Skeletal muscle tissue (tissue), 4 donors: ENCODE results near the gene OR6J1. TPM values are rescaled to one million over a fixed set of nuclear protein-coding genes. Genes with fewer than 3 reads are reported as not detected.

Experiments
- H3K27ac ChIP-seq: one replicate; pipeline ENCODE4 v1.7.0; 2013; ENCODE audit warnings: mild to moderate bottlenecking, low read depth, low read length, inconsistent platforms
- H3K27me3 ChIP-seq, 3 donors: one replicate each; pipeline ENCODE4 v1.7.0; 2013; ENCODE audit warnings: low read length in 3 of 3; ENCODE audit not compliant: control insufficient read depth in 3 of 3, insufficient read depth in 3 of 3
- H3K36me3 ChIP-seq, 3 donors: one replicate each; pipeline ENCODE4 v1.7.0; 2013; ENCODE audit warnings: low read length in 3 of 3; ENCODE audit not compliant: control insufficient read depth in 3 of 3, insufficient read depth in 3 of 3
- H3K4me1 ChIP-seq, 3 donors: one replicate each; pipeline ENCODE4 v1.7.0; 2013; ENCODE audit warnings: low read length in 3 of 3, mild to moderate bottlenecking in 3 of 3; ENCODE audit not compliant: control insufficient read depth in 3 of 3, insufficient read depth in 3 of 3
- H3K4me3 ChIP-seq, 3 donors: one replicate each; pipeline ENCODE4 v1.7.0; 2013; ENCODE audit warnings: low read length in 3 of 3
- H3K9ac ChIP-seq, 3 donors: one replicate each; pipeline ENCODE4 v1.7.0; 2013; ENCODE audit warnings: low read length in 3 of 3, mild to moderate bottlenecking in 3 of 3, moderate library complexity in 2 of 3, low read depth in 1 of 3
- H3K9me3 ChIP-seq, 3 donors: one replicate each; pipeline ENCODE4 v1.7.0; 2013; ENCODE audit warnings: low read length in 3 of 3; ENCODE audit not compliant: control insufficient read depth in 3 of 3
- total RNA-seq: library from RNA; depleted of rRNA; stranded (reverse); fragments of >200 nt; gene quantifications from one replicate; pipeline ENCODE4 v1.2.3, GENCODE V29; 2014
- donor health status: Osteomylitis.

OR6J1 gene
- total RNA-seq, 1 donor from 2014 or later, result not detected

DNA sequence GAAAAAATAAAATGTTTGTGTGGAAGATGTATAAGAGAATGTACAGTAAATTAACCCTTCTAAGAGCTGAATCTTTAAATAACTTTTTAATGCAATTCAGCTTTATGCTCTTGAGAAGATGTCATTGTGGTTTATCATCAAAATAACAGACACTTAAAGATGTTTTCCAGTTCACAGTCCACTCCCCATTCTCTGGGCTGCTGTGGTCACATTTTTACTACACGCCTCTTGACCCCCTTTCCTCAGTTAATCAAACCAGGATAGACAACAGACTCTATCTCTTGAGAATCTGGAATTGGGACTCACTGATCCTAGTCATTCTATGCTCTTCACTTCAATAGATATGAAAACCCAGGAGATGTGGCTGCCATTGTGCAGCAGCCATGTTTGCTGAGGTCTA is 24.7 kb upstream of the OR6J1 start:
- Histone ChIP-seq H3K9me3 (no peaks in the 10 kb centered on the region), H3K27me3 (no peaks in the 10 kb centered on the region), H3K9ac (no peak overlapping the region), H3K36me3 (no peaks in the 10 kb centered on the region), H3K27ac (no peak overlapping the region), H3K4me1 (peaks cover 0 to 3% (median 0%) of the 10 kb centered on the region in 3 donors), H3K4me3 (no peak overlapping the region)

DNA sequence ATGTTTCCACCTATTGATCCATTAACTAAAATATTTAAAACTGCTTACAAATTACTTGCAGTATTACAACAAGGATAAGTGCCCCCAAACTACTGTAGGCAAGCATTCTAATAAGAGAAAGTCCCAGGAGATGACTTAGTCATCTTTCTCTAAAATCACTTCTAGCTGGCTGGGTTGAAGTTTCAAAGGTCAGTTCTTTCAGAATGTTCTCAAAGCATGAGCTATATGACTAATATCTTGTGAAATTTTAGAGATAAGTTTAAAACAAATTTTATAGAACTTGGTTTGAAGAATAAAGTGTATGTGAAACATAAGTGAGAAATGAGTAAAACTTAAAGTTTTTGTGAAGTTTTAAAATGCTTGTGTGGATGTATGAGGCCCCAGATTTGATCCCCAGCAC is 24.3 kb upstream of the OR6J1 start:
- Histone ChIP-seq H3K36me3 (no peaks in the 10 kb centered on the region), H3K4me1 (peaks cover 0 to 3% (median 0%) of the 10 kb centered on the region in 3 donors), H3K4me3 (no peak overlapping the region), H3K9ac (no peak overlapping the region), H3K9me3 (no peaks in the 10 kb centered on the region), H3K27ac (no peak overlapping the region), H3K27me3 (no peaks in the 10 kb centered on the region)

DNA sequence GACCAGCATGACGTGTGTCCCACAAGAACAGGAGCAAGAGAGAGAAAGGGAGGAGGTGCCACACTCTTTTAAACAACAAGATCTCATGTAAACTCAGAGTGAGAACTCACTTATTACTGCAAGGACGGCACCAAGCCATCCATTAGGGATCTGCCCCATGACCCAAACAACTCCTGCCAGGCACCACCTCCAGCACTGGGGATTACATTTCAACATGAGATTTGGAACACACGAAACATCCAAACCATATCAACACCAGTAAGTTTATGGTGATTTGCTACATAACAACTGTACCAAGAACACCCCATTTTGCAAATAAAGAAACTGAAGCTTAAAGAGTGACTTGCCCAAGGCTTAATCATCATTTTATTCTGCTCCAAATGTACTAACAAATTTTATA is 23.7 kb upstream of the OR6J1 start:
- H3K36me3 ChIP-seq, result no peaks in the 10 kb centered on the region
- no peaks in the 10 kb centered on the region for H3K27me3 ChIP-seq
- H3K9me3 ChIP-seq, result no peaks in the 10 kb centered on the region
- H3K27ac ChIP-seq, result no peak overlapping the region
- peaks cover 0 to 3% (median 0%) of the 10 kb centered on the region in 3 donors for H3K4me1 ChIP-seq
- H3K4me3 ChIP-seq, result no peak overlapping the region
- H3K9ac ChIP-seq, result no peak overlapping the region

DNA sequence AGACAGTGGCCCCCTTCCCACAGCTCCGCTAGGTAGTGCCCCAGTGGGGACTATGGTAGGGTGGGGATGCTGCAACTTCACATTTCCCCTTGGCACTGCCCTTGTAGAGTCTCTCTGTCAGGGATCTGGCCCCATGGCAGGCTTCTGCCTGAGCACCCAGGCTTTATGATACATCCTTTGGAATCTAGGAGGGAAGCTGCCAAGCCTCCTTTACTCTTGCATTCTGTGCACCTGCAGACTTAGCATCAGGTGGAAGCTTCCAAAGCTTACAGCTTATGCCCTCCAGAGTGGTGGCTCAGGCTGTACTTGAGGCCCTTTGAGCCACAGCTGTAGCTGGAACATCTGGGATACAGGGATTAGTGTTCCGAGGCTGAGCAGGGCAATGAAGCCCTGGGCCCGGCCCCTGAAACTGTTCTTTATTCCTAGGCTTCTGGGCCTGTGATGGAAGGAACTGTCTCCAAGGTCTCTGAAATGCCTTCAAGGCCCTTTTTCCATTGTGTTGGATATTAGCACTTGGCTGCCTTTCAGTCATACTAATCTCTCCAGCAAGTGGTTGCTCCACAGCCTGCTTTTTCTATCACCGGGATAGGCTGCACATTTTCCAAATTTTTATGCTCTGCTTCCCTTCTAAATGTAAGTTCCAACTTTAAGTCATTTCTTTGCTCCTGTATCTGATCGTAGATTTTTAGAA is 22.2 kb upstream of the OR6J1 start:
- H3K27me3 ChIP-seq, result no peaks in the 10 kb centered on the region
- no peaks in the 10 kb centered on the region for H3K36me3 ChIP-seq
- no peaks in the 10 kb centered on the region for H3K9me3 ChIP-seq
- no peak overlapping the region for H3K27ac ChIP-seq
- H3K4me1 ChIP-seq, result peaks cover 0 to 3% (median 0%) of the 10 kb centered on the region in 3 donors
- no peak overlapping the region for H3K9ac ChIP-seq
- H3K4me3 ChIP-seq, result no peak overlapping the region

DNA sequence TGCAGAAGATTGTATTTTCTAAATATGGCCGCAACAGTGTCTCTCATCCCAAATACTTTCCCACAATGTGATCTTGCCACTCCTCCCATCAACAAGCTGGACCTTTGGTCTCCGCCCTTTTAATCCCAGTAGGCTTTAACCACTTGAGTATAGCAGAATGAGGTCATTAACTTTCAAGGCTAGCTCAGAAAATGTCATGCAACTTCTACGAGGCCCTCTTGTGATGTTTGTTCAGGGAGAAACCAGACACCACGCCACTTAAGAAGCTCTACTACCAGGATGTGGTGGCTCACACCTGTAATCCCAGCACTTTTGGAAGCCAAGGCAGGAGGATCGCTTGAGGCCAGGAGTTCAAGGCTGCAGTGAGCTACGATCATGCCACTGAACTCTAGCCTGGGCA is 20.1 kb upstream of the OR6J1 start:
- H3K9me3 ChIP-seq, result no peaks in the 10 kb centered on the region
- H3K27ac ChIP-seq, result no peak overlapping the region
- H3K36me3 ChIP-seq, result no peaks in the 10 kb centered on the region
- no peaks in the 10 kb centered on the region for H3K4me1 ChIP-seq
- no peaks in the 10 kb centered on the region for H3K27me3 ChIP-seq
- H3K4me3 ChIP-seq, result no peak overlapping the region
- no peak overlapping the region for H3K9ac ChIP-seq

DNA sequence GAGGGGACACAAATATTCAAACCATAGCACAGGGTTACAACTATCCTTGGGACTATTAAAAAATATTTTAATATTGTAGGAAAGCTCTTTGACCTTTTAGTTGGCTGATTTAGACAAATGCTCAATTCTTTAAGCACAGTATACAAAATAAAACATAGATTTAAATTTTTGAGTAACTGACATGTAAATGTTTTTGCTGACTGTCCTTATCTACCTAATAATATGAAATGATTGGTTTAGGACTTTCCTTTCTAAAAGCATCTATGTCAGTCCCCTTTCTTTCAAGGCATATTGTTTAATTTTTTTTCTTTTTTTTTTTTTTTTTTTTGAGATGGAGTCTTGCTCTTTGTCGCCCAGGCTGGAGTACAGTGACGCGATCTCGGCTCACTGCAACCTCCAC is 16.5 kb upstream of the OR6J1 start:
- no peaks in the 10 kb centered on the region for H3K4me1 ChIP-seq
- H3K9me3 ChIP-seq, result no peaks in the 10 kb centered on the region
- no peak overlapping the region for H3K9ac ChIP-seq
- no peaks in the 10 kb centered on the region for H3K27me3 ChIP-seq
- no peaks in the 10 kb centered on the region for H3K36me3 ChIP-seq
- H3K27ac ChIP-seq, result no peak overlapping the region
- H3K4me3 ChIP-seq, result no peak overlapping the region

DNA sequence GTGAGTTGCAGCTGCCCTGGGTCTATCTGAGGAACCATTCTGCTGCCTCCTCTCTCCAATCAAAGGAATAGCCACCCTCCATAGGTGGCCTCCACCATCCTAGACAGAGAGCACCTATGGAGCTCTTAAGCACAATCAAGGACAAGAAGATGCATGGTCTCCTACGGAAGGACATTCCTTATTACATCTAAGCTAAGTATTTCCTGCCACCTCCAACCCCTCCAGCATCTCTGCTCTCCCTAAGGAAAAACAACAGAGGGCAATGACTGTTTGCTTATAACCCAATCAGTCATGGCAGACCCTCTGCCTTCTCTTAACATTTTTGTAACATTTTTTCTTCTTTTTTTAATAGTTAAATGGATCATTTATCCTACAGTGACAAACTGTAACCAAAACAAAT is 14.8 kb upstream of the OR6J1 start:
- Histone ChIP-seq H3K4me3 (no peak overlapping the region), H3K27me3 (no peaks in the 10 kb centered on the region), H3K4me1 (no peaks in the 10 kb centered on the region), H3K9ac (no peak overlapping the region), H3K36me3 (no peaks in the 10 kb centered on the region), H3K27ac (no peak overlapping the region), H3K9me3 (no peaks in the 10 kb centered on the region)

DNA sequence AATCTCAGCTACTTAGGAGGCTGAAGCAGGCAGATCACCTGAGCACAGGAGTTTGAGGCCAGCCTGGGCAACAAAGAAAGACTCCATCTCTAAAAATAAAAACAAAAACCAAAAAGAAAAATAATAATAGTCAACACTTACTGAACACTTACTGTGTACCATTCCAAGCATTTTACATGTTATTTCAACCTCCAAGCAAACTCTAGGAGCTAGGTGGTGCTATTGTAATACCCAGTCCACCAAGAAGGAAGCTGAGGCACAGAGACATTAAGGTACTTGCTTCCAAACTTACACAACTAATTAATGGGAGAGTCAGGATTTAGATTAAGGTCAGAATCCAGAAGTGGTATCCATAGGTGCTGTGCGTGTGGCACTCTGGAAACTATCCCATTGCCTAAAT is 13.7 kb upstream of the OR6J1 start:
- Histone ChIP-seq H3K36me3 (no peaks in the 10 kb centered on the region), H3K9me3 (no peaks in the 10 kb centered on the region), H3K27me3 (no peaks in the 10 kb centered on the region), H3K9ac (no peak overlapping the region), H3K27ac (no peak overlapping the region), H3K4me3 (no peak overlapping the region), H3K4me1 (peaks cover 0 to 3% (median 0%) of the 10 kb centered on the region in 3 donors)

DNA sequence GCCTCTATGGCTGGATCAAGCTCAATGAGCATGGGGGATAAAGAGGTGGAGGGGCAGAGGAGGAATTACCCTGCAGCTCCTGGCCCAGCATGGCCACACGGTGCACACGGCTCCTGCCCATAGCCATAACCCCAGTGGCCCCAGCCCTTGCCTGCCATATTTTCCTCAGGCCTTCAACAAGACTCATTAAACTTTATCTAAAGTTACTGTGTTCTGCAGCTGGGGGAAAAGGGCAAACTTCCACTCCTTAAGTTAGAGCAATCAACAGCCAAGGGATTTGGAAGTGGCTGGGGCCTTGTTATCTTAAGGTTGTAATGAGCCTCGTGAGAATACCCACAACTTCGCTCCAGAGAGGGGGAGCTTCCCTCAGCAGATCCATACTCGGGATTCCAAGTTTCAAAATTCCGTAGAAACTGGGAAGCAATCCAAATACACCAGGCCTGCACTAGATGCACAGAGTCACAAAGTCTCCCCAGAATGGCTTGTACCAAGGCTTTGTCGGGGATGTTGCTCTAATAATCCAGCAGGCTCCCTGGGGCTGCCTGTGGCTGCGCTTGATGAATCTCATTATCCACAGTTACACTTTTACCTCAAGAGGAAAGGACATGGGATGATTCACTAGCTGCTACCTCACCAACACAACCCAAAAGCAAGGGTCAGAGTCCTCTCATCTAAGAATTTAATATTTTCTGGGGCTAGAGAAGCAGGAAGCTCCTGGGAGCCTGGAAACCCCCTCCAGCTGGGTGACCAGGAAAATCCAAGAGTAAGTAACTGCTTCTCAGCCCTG is 13.0 kb upstream of the OR6J1 start:
- Histone ChIP-seq H3K27ac (no peak overlapping the region), H3K9ac (no peak overlapping the region)

DNA sequence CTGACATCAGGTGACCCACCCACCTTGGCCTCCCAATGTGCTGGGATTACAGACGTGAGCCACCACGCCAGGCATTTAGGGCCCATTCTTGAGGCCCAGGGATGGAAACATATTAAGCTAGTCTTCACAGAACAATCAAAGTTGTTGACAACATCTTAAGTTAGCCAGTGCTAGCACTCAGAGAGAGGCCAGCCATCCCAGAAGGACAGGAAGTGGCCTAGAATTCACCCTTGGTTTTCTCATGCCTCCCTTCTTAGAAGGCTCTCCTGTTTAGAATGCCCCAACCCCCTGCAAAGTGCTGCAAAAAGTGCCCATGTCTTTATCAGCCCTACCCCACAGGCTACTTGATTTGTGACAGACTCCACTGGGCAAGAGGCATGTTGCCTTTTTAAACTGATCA is 12.1 kb upstream of the OR6J1 start:
- no peaks in the 10 kb centered on the region for H3K27me3 ChIP-seq

More for the DNA sequence above, 13.0 kb upstream of the OR6J1 start:
- H3K27me3 ChIP-seq, result no peaks in the 10 kb centered on the region
- H3K9me3 ChIP-seq, result no peaks in the 10 kb centered on the region
- H3K4me3 ChIP-seq, result no peak overlapping the region
- peaks cover 0 to 3% (median 0%) of the 10 kb centered on the region in 3 donors for H3K4me1 ChIP-seq
- no peaks in the 10 kb centered on the region for H3K36me3 ChIP-seq

More for the DNA sequence above, 12.1 kb upstream of the OR6J1 start:
- peaks cover 0 to 5% (median 2%) of the 10 kb centered on the region in 3 donors for H3K4me1 ChIP-seq
- H3K4me3 ChIP-seq, result no peak overlapping the region
- no peaks in the 10 kb centered on the region for H3K9me3 ChIP-seq
- H3K9ac ChIP-seq, result no peak overlapping the region
- H3K27ac ChIP-seq, result no peak overlapping the region
- no peaks in the 10 kb centered on the region for H3K36me3 ChIP-seq
